ENCODE results near the gene TMEM151B.

The TMEM151B gene

GRCh38 chr6:44272999-44273566 lies 2.8 kb downstream of the TMEM151B start:
- DNase-seq (ENCODE audit: low read depth), result no peak
- no peak overlapping the region for H3K4me3 ChIP-seq (replicated peaks; ENCODE audit: low read depth, low read length)
- no peak for TF ChIP-seq CTCF (IDR thresholded peaks at IDR 0.05; ENCODE audit: low read length, missing control alignments)

GRCh38 chr6:44273617-44274016 lies 3.4 kb downstream of the TMEM151B start:
- no peak overlapping the region for H3K4me3 ChIP-seq (replicated peaks; ENCODE audit: low read depth, low read length)
- DNase-seq (ENCODE audit: low read depth), result no peak
- no peak for TF ChIP-seq CTCF (IDR thresholded peaks at IDR 0.05; ENCODE audit: low read length, missing control alignments)

- TF ChIP-seq CTCF (IDR thresholded peaks at IDR 0.05; ENCODE audit: low read length, missing control alignments), result no peak
- DNase-seq (ENCODE audit: low read depth), result no peak
- no peak overlapping the region for H3K4me3 ChIP-seq (replicated peaks; ENCODE audit: low read depth, low read length)
Measured at GRCh38 chr6:44275271-44275748, 5.1 kb downstream of the TMEM151B start.

- no peak overlapping the region for H3K4me3 ChIP-seq (replicated peaks; ENCODE audit: low read depth, low read length)
- no peak for DNase-seq (ENCODE audit: low read depth)
- TF ChIP-seq CTCF (IDR thresholded peaks at IDR 0.05; ENCODE audit: low read length, missing control alignments), result no peak
Measured at GRCh38 chr6:44275749-44276648, 5.7 kb downstream of the TMEM151B start.

GRCh38 chr6:44276667-44277640 lies 6.7 kb downstream of the TMEM151B start:
- H3K4me3 ChIP-seq (replicated peaks; ENCODE audit: low read depth, low read length), result no peak overlapping the region
- DNase-seq (ENCODE audit: low read depth), result no peak
- TF ChIP-seq CTCF (IDR thresholded peaks at IDR 0.05; ENCODE audit: low read length, missing control alignments), result no peak

- DNase-seq (ENCODE audit: low read depth), result no peak
- no peak overlapping the region for H3K4me3 ChIP-seq (replicated peaks; ENCODE audit: low read depth, low read length)
- no peak for TF ChIP-seq CTCF (IDR thresholded peaks at IDR 0.05; ENCODE audit: low read length, missing control alignments)
Measured at GRCh38 chr6:44277763-44278162, 7.5 kb downstream of the TMEM151B start.
